GM18873 (cell line): ENCODE results near the gene ACTL7B.
"Not testable (repeated sequence)": the region's sequence is repeated elsewhere in the genome, so short reads cannot be mapped to it uniquely, and the experiment has no call there.

ENCODE experiments used
- ATAC-seq: cut with Tn5 transposase; IDR thresholded peaks from one replicate; pipeline ENCODE4 v1.9.1; 2021; ENCODE audit warnings: mild to moderate bottlenecking, moderate library complexity, moderate number of reproducible peaks; ENCODE audit not compliant: unreplicated experiment, low FRiP score

The ACTL7B gene

DNA sequence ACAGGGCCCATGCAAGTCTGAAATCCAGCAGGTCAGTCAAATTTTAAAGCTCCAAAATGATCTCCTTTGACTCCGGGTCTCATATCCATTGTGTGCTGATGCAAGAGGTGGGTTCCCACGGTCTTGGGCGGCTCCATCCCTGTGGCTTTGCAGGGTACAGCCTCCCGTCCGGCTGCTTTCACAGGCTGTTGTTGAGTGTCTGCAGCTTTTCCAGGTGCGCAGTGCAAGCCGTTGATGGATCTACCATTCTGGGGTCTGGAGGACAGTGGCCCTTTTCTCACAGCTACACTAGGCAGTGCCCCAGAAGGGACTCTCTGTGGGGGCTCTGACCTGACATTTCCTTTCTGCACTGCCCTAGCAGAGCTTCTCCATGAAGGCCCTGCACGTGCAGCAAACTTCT, 7.5 kb downstream of the ACTL7B start:
- not testable (repeated sequence) for ATAC-seq

DNA sequence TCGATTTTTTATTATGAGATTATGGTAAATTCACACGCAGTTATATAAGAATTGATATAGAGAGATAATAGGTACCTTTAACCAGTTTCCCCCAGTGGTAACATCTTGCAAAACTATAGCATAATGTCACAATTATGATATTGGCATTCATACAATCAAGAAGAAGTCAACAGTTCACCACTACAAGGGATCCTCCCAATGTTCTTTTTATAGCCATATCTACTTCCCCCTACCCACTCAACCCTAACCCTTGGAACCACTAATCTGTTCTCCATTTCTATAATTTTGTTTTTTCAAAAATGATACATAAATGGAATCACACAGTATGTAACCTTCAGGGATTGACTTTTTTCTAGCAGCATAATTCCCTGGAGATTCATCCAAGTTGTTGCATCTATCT, 9.8 kb downstream of the ACTL7B start:
- ATAC-seq = no peak

DNA sequence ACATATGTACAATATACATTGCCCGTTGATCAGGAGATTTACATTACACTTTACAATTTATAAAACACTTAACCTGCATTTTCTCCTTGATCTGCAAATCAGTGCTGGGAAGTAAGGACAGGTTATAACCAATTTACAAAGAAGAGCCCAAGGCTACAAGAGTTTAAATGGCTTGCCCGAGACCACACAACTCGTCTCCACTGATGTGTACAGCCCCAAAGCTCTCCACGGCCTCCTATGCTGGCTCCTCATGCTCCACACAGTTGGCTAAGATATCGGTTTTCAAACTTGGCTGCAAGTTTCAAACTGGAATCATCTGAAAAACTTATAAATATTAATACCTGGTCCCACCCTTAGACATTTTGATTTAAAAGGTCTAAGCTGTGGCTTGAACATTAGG, 10.3 kb downstream of the ACTL7B start:
- ATAC-seq = no peak

DNA sequence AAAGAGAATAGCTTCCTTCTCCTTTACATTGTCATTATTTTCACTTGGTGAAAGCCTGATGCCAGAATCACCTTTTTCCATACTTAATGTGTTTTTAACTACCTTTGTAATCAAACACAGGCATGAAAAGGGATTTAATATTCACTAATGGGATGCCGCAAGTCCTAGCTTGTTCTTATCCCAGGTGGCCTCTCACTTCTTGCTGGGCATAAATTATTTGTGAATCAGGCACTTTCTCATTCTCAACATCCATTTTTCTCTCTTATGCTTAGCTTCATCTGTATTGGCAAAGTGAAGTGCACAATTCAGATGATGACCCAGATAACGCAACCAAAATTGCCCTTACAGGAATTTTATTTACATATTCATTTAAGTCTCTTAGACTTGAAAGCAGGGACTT, 10.9 kb downstream of the ACTL7B start:
- ATAC-seq = no peak

DNA sequence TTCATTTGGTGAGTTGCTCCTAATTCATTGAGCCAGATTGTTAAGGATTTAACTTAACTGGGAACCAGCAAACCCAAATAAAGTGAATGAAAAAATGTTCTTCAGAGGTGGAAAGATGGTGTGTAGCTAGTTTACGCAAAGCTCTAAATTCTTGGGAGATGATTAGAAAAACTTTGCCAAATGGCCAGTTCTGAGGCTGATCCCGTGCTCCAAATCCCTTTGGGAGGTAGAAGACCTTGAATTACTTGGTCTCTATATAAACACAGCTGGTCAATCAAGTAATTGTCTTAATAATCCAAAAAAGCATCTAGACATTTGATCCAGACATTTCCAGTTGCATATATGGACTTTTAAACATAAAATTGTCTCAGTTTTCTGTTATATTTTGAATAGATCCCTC, 11.4 kb downstream of the ACTL7B start:
- ATAC-seq = no peak

DNA sequence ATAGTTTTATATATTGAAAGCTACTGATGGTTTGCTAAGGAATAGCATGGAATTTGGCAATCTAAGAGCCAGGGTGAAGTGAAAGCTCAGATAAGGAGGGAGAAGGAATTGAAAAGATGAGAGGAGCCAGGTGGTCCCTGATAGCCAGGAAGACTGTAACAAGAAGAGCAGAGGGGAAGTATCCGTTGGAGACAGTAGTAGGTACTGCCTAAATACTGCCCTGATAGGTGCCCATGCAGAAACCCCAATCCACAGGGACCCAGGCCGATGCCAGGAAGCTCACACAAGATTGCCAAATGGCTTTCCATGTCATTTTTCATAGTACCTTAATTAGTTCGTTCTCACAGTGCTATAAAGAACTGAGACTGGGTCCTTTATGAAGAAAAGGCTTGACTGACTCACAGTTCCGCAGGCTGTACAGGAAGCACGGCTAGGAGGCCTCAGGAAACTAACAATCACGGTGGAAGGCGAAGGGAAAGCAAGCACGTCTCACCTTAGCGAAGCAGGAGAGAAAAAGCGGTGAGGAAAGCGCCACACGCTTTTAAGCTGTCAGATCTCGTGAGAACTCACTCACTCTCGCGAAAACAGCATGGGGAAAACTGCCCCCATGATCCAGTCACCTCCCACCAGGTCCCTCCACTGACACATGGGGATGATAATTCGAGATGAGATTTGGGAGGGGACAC, 13.0 kb downstream of the ACTL7B start:
- ATAC-seq = no peak

DNA sequence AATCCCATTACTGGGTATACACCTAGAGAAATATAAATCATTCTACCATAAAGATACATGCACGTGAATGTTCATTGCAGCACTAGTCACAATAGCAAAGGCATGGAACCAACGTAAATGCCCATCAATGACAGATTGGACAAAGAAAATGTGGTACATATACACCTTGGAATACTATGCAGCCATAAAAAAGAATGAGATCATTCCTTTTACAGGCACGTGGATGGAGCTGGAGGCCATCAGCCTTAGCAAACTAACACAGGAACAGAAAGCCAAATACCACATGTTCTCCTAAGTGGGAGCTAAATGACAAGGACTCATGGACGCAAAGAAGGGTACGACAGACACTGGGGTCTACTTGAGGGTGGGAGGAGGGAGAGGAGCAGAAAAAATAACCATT, 16.2 kb downstream of the ACTL7B start:
- not testable (repeated sequence) for ATAC-seq

DNA sequence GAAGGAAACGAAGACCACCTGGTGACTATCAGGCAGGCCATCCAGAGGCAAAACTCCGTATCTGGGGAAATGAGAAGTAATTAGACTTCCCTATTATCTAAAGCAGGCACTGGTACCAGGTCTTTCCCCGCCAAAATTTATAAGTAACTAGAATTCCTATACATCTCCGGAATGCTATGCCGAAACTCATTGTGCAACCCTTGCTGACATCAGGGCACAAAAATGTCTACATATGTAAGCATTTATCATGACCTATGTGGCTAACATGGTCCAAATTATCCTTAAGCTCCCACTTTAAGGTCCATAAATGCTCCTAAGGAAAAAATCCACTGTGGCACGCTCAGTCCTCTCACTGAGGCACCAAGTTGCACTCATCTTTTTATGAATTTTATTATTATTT, 17.8 kb downstream of the ACTL7B start:
- ATAC-seq = no peak

DNA sequence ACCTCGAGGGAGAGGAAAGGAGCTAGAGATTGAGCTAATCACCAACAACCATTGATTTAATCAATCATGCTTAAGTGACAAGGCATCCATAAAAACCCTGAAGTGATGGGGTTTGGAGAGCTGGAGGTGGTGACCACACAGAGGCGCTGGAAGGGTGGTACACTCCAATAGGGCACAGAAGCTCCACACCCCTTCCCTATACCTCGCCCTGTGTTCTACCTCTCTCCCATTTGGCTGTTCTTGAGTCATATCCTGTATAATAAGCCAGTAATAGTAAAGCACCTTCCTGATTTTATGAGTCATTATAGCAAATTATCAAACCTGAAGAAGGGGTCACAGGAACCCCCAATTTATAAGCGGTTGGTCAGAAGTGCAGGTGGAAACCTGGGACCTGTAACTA, 18.3 kb downstream of the ACTL7B start:
- no peak for ATAC-seq

DNA sequence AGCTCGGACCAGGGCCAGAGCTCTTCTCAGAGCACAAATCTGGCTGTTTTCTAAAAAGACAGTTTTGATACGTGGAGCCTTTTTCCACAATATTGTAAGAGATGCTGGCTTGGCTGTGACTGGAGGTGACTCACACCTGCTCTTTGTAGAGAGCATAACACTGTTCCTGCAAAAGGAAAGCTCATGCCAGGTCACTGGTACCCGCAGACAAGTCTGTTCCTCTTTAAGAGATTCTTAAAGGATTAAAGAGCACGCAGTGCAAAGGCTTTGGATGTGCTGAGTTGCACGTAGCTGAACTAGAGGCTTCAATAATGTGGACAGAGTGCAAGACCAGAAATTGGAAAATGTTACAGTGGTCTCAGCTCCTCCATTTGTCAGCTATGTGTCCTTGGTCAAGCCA, 19.0 kb downstream of the ACTL7B start:
- ATAC-seq = no peak

DNA sequence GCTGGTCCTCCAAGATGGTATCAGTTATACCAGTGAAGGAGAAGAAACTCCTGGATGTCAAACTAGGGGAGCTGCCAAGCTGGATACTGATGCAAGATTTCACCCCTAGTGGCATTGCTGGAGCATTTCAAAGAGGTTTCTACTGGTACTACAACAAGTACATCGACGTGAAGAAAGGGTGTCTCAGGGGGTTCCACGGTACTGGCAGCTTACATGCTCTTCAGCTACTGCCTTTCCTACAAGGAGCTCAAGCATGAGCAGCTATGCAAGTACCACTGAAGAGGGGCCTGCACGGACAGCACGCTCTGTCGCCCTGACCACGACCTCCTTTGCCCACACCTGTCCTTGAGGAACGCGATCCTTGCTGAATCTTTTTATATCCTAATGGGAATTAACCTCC, 19.5 kb downstream of the ACTL7B start:
- no peak for ATAC-seq

DNA sequence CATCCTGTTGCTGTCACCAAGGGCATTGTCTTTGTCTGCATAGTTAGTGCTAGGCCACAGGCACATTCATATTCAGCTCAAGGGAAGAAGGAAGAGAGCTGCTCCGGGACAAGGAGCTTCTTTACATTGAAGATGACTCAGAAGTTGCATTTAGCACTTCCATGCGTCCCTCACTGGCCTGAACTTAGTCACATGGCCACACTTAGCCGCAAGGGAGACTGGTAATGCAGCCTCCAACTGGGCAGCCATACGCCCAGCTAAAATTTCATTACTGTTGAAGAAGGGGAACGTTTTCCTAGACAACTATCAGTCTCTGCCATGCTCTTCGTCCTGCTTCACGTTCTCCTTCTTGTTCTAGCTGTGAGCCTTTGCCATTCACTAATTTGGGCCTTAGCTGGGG, 20.0 kb downstream of the ACTL7B start:
- no peak for ATAC-seq

DNA sequence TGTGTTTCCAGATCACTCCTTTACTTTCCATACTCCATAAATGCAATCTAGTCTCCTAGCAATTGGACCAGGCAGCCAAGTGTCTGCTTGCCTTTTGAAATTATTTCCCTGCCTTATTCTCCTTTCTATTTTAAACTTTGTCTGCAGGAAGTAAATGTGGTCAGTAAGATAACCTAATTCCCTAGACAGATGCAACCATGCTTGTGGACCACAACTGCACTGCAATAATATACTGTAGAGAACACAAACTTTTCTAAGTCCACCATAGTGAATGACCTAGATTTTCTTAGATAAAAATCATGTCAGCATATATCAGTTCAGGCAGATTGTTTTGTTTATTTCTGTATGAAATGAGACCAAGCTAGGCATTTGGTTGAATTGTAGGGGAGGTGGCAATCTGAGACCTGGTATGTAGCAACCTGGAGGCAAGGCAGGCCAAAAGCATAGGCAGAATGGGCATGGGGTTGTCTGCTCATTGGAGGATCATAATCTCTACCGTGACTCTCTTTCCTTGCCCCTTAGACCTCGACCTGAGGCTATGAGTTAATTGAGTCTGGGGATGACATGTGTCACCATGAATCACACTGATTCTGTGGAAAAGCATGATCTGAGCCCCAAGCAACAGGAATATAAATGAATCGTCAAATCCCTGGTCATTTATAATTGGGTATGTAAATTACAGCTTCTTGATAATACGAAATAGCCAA, 20.7 kb downstream of the ACTL7B start:
- ATAC-seq = no peak

DNA sequence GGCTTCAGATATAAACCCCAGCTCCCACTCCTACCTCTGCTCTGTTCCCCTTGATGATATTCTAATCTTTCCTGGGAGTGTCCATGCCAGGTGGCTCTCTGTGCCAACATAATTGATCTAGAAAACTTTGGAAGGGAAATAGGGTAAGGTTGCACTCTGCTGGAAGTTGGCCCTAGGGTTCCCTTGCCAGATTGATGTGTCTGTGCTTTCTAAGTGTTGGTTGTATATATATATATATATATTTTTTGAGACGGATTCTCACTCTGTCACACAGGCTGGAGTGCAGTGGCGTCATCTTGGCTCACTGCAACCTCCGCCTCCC, 23.6 kb downstream of the ACTL7B start:
- no peak for ATAC-seq

DNA sequence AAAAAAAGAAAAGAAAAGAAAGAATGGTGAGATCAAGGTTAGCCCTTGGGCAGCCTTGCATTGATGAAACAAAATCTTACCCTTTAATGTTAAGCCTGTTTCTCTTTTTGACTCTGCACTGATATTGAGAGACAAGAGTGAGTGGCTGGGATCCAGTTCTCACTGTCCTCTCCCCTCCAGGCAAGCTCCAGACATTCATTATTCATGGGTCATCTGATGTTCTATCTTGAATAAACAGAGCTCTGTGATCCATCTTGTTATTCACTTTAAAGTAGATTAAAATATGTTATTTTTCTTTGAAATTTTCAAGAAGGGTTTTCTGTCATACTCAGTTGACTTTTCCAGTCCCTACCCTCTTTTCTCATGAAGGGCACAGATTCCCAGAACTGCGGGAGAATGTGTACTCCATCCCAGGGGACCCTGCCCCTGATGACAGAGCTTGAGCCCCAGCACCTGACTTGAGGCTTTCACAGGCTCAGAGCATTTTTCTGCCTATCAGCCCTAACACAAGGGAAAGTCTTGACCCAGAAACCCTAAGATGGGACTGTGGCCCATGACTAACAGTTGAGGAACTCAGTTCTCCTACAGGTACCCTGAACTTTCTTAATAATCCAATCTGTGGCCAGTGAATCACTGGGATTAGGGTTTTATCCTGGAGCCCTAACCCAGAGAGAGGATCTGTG, 24.1 kb downstream of the ACTL7B start:
- ATAC-seq = no peak

DNA sequence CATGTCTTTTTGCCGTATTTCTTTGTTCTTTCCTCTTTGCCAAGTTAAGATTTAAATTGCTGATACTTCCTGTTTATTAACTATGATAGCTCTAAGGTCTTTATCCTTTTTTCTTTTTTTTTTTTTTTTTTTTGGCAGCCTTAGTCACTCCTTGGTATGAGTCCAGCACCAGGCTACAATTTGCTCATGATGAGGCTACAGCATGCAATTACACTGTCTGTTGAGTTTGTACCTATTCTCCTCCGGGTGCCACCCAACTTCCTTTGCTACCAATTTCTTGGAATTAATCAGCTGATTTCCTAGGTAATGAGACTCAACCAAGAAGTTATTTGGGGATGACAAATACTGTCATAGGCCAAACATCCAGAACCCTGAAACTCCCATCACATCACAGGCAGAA, 25.5 kb downstream of the ACTL7B start:
- no peak for ATAC-seq

DNA sequence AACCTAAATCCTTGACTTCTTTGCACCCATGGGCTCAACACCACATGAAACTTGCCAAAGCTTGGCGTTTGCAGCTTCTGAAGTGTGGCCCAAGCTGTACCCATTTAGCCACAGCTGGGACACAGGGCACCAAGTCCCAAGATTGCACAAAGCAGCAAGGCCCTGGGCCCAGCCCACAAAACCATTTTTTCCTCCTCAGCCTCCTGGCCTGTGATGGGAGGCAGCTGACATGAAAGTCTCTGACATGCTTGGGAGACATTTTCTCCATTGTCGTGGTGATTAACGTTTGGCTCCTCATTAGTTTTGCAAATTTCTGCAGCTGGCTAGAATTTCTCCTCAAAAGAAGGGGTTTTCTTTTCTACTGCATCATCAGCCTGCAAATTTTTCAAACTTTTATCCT, 32.0 kb downstream of the ACTL7B start:
- no peak for ATAC-seq

DNA sequence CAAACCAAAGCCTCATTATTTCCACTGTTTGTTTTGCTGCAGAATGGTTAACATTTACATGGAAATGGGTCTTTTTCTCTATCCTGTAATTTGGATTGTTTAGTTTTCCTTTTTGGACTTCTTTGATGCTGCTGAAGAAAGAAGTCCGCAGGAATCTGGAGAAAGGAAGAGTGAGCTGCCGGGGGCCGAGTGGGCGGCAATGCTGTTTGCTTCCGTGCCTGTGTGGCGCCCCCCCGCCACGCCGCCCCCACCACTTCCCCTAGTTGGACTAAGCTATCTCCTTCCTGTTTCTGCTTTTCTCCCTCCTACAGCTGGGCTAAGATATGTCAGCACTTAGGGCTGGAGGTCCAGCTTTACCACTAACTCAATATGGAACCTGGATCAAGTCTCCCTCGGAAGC, 39.7 kb downstream of the ACTL7B start:
- ATAC-seq = no peak

DNA sequence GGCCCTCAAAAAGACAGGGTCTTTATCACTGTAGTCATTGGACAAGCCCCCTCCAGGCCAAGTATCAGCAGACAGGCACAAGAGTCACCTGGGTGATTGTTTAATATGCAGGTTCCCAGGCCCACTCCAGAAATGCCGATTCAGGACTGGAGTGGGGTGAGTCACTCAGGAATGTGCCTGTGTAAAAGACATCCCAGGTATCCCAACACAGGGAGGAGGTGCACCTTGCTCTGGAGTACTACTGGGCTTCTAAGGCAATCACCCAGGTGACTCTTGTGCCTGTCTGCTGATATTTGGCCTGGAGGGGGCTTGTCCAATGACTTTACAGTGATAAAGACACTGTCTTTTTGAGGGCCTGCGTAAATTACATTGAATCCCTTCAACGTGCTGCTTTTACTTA, 40.6 kb downstream of the ACTL7B start:
- no peak for ATAC-seq

DNA sequence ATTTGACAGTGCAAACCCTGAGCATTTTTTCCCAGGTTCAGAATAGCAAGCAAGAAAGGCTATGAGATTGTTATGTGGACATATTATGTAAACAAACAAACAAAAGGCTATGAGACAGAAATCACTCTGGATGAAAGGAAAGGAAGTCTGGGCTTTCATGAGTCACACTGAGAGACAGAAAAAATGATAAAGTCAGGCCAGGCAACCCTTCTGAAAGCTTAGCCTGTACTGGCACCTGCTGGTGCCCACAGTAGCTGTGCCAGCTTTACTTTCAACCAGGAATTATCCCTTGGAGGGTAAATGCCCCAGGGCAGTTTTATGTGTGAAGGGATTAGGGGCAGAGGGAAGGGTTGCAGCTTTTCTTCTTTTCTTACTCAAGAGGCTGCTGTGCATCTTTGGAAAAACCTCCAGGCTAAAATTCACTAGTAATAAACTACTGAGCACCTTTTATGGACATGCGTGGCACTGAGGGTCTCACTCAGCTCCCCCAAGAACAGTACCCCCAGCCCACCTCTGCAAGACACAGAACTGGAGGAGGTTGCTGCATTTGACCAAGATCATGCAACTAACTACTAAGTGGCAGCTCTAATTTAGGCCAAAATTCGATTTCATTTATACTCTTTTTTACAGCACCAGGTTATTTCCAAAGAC, 41.7 kb downstream of the ACTL7B start:
- ATAC-seq = no peak

DNA sequence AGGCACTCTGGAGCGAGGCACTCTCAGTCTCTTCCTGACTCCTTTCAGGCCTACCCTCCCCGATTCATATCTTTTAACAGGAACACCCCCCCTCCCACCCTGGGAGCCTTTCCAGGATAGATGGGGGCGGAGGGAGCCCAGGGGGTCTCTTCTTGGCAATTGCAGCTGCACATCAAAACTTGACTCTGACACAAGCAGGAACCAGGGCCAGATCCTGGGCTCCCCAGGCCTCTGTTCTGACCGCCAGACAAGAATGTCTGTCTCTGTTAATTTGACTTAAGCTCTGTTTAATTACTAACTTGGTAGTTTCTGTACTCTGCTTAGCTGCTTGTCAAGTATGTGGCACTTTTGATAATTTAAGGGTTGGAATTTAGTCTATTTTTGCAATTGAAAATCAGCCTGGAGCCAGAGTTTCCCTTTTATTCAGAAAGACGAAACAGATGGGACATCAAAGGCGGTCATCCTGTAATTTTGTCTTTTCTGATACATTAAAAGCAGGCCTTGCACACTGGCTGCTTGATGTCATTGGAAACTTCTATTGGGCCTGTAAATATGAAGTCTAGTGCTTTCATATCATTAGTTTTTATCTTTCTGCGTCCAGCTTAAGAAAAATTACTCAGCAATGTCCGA, 43.3 kb downstream of the ACTL7B start:
- ATAC-seq = no peak
